H1 (cell line): ENCODE measurements around the gene PCSK4. TPM values are rescaled to one million over a fixed set of nuclear protein-coding genes. Genes with fewer than 3 reads are reported as not detected.

ENCODE experiments used
- CTCF ChIA-PET: fragments of 300-600 bp; sonication (Branson Sonifier 250); formaldehyde crosslinking; loops from one replicate; lab custom pipeline; 2021; ENCODE audit not compliant: partially characterized antibody; lab: Charles Lee
- POLR2A ChIA-PET: fragments of 300-600 bp; sonication (Branson Sonifier 250); formaldehyde crosslinking; loops from one replicate; lab custom pipeline; 2021; ENCODE audit warnings: inconsistent platforms; ENCODE audit not compliant: partially characterized antibody; lab: Charles Lee
- DNase-seq, 2 experiments: peaks; one replicate each; pipeline versions ENCODE4 v3.0.0 to v3.0.0-alpha.2; 2010 to 2022; ENCODE audit warnings: low spot score in 2 of 2, low read depth in 1 of 2, mixed read lengths in 1 of 2
- FAIRE-seq: peaks from 2 replicates; lab custom pipeline; 2011; peaks lifted over from hg19 to GRCh38; lab: Jason Lieb, UNC
- H2AFZ ChIP-seq: 2 replicates; pipeline ENCODE4 v1.8.1; 2012; ENCODE audit warnings: low read length, inconsistent platforms
- H2AK5ac ChIP-seq: 2 replicates; pipeline ENCODE4 v1.6.1; 2013; ENCODE audit warnings: low read depth, low read length
- H2BK120ac ChIP-seq: replicated peaks from 2 replicates; pipeline ENCODE3; 2013; ENCODE audit warnings: low read depth, low read length, inconsistent platforms
- H2BK12ac ChIP-seq: 2 replicates; pipeline ENCODE4 v1.6.1; 2013; ENCODE audit warnings: low read depth, low read length
- H2BK15ac ChIP-seq: 2 replicates; pipeline ENCODE4 v1.6.1; 2013; ENCODE audit warnings: low read length
- H2BK20ac ChIP-seq: 2 replicates; pipeline ENCODE4 v1.6.1; 2013; ENCODE audit warnings: low read length
- H2BK5ac ChIP-seq: 2 replicates; pipeline ENCODE4 v1.6.1; 2013; ENCODE audit warnings: low read depth, low read length
- H3K14ac ChIP-seq: 2 replicates; pipeline ENCODE4 v1.6.1; 2013; ENCODE audit warnings: inconsistent platforms; ENCODE audit not compliant: insufficient read length
- H3K18ac ChIP-seq: 2 replicates; pipeline ENCODE4 v1.6.1; 2013; ENCODE audit warnings: low read length; ENCODE audit errors: extremely low read depth
- H3K23ac ChIP-seq: 2 replicates; pipeline ENCODE4 v1.6.1; 2013; ENCODE audit warnings: inconsistent platforms; ENCODE audit not compliant: insufficient read length
- H3K23me2 ChIP-seq: 2 replicates; pipeline ENCODE4 v1.6.1; 2013; ENCODE audit warnings: low read depth, low read length
- H3K27ac ChIP-seq: 2 replicates; pipeline ENCODE4 v1.6.1; 2011; ENCODE audit warnings: low read depth, low read length, inconsistent platforms
- H3K27me3 ChIP-seq, 4 experiments: replicated peaks in 1 of 4; 1 replicate in 1 of 4; 2 replicates in 3 of 4; pipeline versions ENCODE4 v1.6.1 to v1.8.1; 2011 to 2013; ENCODE audit warnings: low read length in 3 of 4, mild to moderate bottlenecking in 3 of 4, inconsistent platforms in 2 of 4, mixed read lengths in 2 of 4, moderate library complexity in 1 of 4; ENCODE audit not compliant: control insufficient read depth in 3 of 4, insufficient read depth in 3 of 4; ENCODE audit errors: extremely low read depth in 1 of 4
- H3K36me3 ChIP-seq, 4 experiments: 2 replicates each; pipeline versions ENCODE4 v1.6.1 to v1.8.1; 2011 to 2013; ENCODE audit warnings: mild to moderate bottlenecking in 4 of 4, low read length in 3 of 4, moderate library complexity in 2 of 4, control low read depth in 1 of 4, inconsistent platforms in 1 of 4; ENCODE audit not compliant: insufficient read depth in 4 of 4, control insufficient read depth in 2 of 4
- H3K4ac ChIP-seq: replicated peaks from 2 replicates; pipeline ENCODE3; 2013; ENCODE audit warnings: low read length, low read depth, mixed read lengths, inconsistent platforms; ENCODE audit not compliant: insufficient read length
- H3K4me1 ChIP-seq, 4 experiments: replicated peaks in 1 of 4; 1 replicate in 1 of 4; 2 replicates in 3 of 4; pipeline versions ENCODE4 v1.6.1 to v1.8.1; 2011 to 2013; ENCODE audit warnings: low read length in 3 of 4, inconsistent platforms in 2 of 4, mixed read lengths in 1 of 4; ENCODE audit not compliant: insufficient read depth in 4 of 4, control insufficient read depth in 3 of 4
- H3K4me2 ChIP-seq, 2 experiments: 2 replicates each; pipeline versions ENCODE4 v1.6.1 to v1.8.1; 2011 to 2013; ENCODE audit warnings: low read depth in 2 of 2, low read length in 2 of 2, control low read depth in 1 of 2, inconsistent platforms in 1 of 2, mild to moderate bottlenecking in 1 of 2; ENCODE audit not compliant: insufficient read depth in 1 of 2
- H3K4me3 ChIP-seq, 4 experiments: fragments of 200-600, 300-600 bp in 1 of 4; sonication (generic), shearing (Covaris generic), sonication (Bioruptor Twin) in 1 of 4; 2 replicates each; pipeline versions ENCODE4 v1.5.1 to v1.8.1; 2011 to 2016; ENCODE audit warnings: low read length in 4 of 4, low read depth in 3 of 4, control low read depth in 2 of 4, inconsistent platforms in 2 of 4, mild to moderate bottlenecking in 2 of 4, mixed read lengths in 1 of 4, moderate library complexity in 1 of 4; ENCODE audit not compliant: insufficient read depth in 2 of 4; ENCODE audit errors: extremely low read depth in 1 of 4
- H3K56ac ChIP-seq: replicated peaks from 2 replicates; pipeline ENCODE3; 2013; ENCODE audit warnings: low read depth, mild to moderate bottlenecking, mixed read lengths, low read length, inconsistent platforms; ENCODE audit not compliant: insufficient read length
- H3K79me1 ChIP-seq: 2 replicates; pipeline ENCODE4 v1.6.1; 2013; ENCODE audit warnings: low read depth, low read length, control low read depth
- H3K79me2 ChIP-seq, 2 experiments: 2 replicates each; pipeline versions ENCODE4 v1.6.1 to v1.8.1; 2012 to 2013; ENCODE audit warnings: low read length in 2 of 2, mild to moderate bottlenecking in 2 of 2, inconsistent platforms in 1 of 2; ENCODE audit not compliant: insufficient read depth in 2 of 2, control insufficient read depth in 1 of 2
- H3K9ac ChIP-seq, 4 experiments: replicated peaks in 1 of 4; 1 replicate in 1 of 4; 2 replicates in 3 of 4; pipeline versions ENCODE4 v1.6.1 to v1.8.1; 2011 to 2013; ENCODE audit warnings: low read depth in 3 of 4, low read length in 3 of 4, control low read depth in 2 of 4, mild to moderate bottlenecking in 2 of 4, moderate library complexity in 2 of 4, inconsistent platforms in 1 of 4; ENCODE audit errors: extremely low read depth in 1 of 4
- H3K9me3 ChIP-seq, 2 experiments: 2 replicates each; pipeline versions ENCODE4 v1.6.1 to v1.8.1; 2012 to 2013; ENCODE audit warnings: mild to moderate bottlenecking in 2 of 2, moderate library complexity in 2 of 2, control low read depth in 1 of 2, inconsistent platforms in 1 of 2, low read depth in 1 of 2, low read length in 1 of 2, mixed read lengths in 1 of 2; ENCODE audit not compliant: insufficient read depth in 2 of 2
- H4K20me1 ChIP-seq, 2 experiments: replicated peaks in 1 of 2; 2 replicates each; pipeline versions ENCODE3 to v1.8.1; 2011 to 2013; ENCODE audit warnings: inconsistent platforms in 2 of 2, low read length in 2 of 2, mild to moderate bottlenecking in 1 of 2; ENCODE audit not compliant: insufficient read depth in 2 of 2, control insufficient read depth in 1 of 2
- H4K5ac ChIP-seq: 2 replicates; pipeline ENCODE4 v1.6.1; 2013; ENCODE audit warnings: low read length, low read depth, mixed read lengths, inconsistent platforms; ENCODE audit not compliant: insufficient read length
- H4K8ac ChIP-seq: 2 replicates; pipeline ENCODE4 v1.8.0; 2013; ENCODE audit warnings: mild to moderate bottlenecking, moderate library complexity, low read length, inconsistent platforms; ENCODE audit not compliant: insufficient read depth; ENCODE audit errors: extremely low read depth
- H4K91ac ChIP-seq: replicated peaks from 2 replicates; pipeline ENCODE3; 2013; ENCODE audit warnings: low read length, mixed read lengths, inconsistent platforms; ENCODE audit not compliant: insufficient read length
- POLR2A ChIP-seq, 2 experiments: IDR thresholded peaks; 1 replicate in 1 of 2; 2 replicates in 1 of 2; pipeline ENCODE4 v1.6.1; 2011; ENCODE audit warnings: low read depth in 2 of 2, low read length in 2 of 2, mild to moderate bottlenecking in 2 of 2; ENCODE audit errors: control extremely low read depth in 1 of 2
- RBBP5 ChIP-seq: IDR thresholded peaks from 2 replicates; pipeline ENCODE4 v1.7.1; 2012; ENCODE audit warnings: low read depth, mild to moderate bottlenecking, inconsistent platforms, low read length, moderate library complexity, borderline replicate concordance
- SIN3A ChIP-seq, 2 experiments: IDR thresholded peaks in 1 of 2; conservative IDR thresholded peaks in 1 of 2; 2 replicates each; pipeline ENCODE4 v1.6.1; 2011 to 2012; ENCODE audit warnings: low read length in 2 of 2, improper control_type of control experiment in 1 of 2, low read depth in 1 of 2, mild to moderate bottlenecking in 1 of 2
- WGBS, 2 experiments: shearing (Covaris generic) in 1 of 2; methylation state at CpG; one replicate each; pipeline versions ENCODE4 v1.1.6 to v1.1.7; 2013 to 2015; ENCODE audit warnings: low lambda C conversion rate in 2 of 2, mixed read lengths in 2 of 2, inconsistent platforms in 1 of 2, low coverage in 1 of 2, missing lambda C conversion rate in 1 of 2; ENCODE audit not compliant: insufficient replicate concordance in 2 of 2, insufficient coverage in 1 of 2, insufficient read length in 1 of 2; ENCODE audit errors: extremely low coverage in 1 of 2, missing lambda C conversion rate in 1 of 2; 5-methylcytosine and 5-hydroxymethylcytosine counted together
- polyA plus RNA-seq, 7 experiments: library from polyadenylated mRNA; depleted of rRNA in 3 of 7; stranded (reverse) in 5 of 7; unstranded in 2 of 7; fragments of >200 nt in 5 of 7; fragments of 200-250 nt in 2 of 7; gene quantifications; 1 replicate in 5 of 7; 2 replicates in 1 of 7; 4 replicates in 1 of 7; pipeline versions ENCODE4 v1.2.1 to v1.2.3, GENCODE V29; 2011 to 2013; ENCODE audit warnings: missing spikeins in 2 of 7, mixed read lengths in 2 of 7
- total RNA-seq: library from RNA; stranded (reverse); fragmentation: NEBNext Ultra II Directional; extraction: Animal tissue kit (Norgen Biotek cat#: 25700); gene quantifications from 2 replicates; pipeline ENCODE4 v1.2.1, GENCODE V29; 2021

Gene PCSK4
- total and polyA plus RNA-seq, 2 of the 8 experiments (the other 6 are each of a cell fraction or from before 2014, with no cell fraction given): 9.8 to 10.7 TPM

DNA sequence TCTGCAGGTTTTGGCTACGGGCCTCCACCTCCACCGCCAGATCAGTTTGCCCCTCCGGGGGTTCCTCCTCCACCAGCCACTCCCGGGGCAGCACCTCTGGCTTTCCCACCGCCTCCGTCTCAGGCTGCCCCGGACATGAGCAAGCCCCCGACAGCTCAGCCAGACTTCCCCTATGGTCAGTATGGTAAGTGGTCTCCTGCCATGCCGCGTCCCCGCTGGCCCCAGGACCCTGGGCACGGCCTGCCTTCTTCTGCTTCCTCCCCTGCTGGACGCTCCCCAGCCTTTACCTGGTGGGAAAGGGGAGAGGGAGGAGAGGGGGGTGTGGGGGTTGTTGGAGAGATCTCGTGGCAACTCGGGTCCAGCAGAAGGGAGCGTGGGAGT is 57.7 kb downstream of the PCSK4 start:
- POLR2A ChIA-PET: interaction anchor here (0.9 to 2.7 kb wide), 5 partner anchors 10 to 61 kb away, joined by 3 to 12 read pairs (median 5); no protein-coding TSS in a partner anchor
- H4K20me1 ChIP-seq: peaks cover 15 to 23% of the 10 kb centered on the region in 2 experiments
- no peak overlapping the region for H3K27ac ChIP-seq
- no peaks in the 10 kb centered on the region for H3K9me3 ChIP-seq
- no peak overlapping the region for H2BK12ac ChIP-seq
- no peak overlapping the region for H3K4ac ChIP-seq
- peaks cover 28 to 56% (median 49%) of the 10 kb centered on the region in 4 experiments for H3K36me3 ChIP-seq
- no peak overlapping the region for H3K9ac ChIP-seq
- no peaks in the 10 kb centered on the region; a peak in 1 of 4 replicates for H3K79me2 ChIP-seq
- no peak overlapping the region for H2BK120ac ChIP-seq
- H3K4me2 ChIP-seq: no peak overlapping the region
- no peak overlapping the region for H2AFZ ChIP-seq
- CTCF ChIA-PET: interaction anchor here (2.9 kb wide), 1 partner anchor 13 kb away, joined by 6 read pairs; no protein-coding TSS in a partner anchor
- H3K23ac ChIP-seq: no peak overlapping the region
- 0 out of 2 replicates have a peak, but pooled peaks cover 2% of the 10 kb centered on the region for H3K79me1 ChIP-seq
- H4K5ac ChIP-seq: no peak overlapping the region
- no peak overlapping the region for H4K91ac ChIP-seq
- no peaks in the 10 kb centered on the region for H3K27me3 ChIP-seq
- H2AK5ac ChIP-seq: no peak overlapping the region
- no peak overlapping the region for H2BK15ac ChIP-seq
- no peaks in the 10 kb centered on the region for H3K23me2 ChIP-seq
- 94% methylated on average over 14 of the region's 16 CpGs; no CpG with 5 or more reads in 1 of the 2 experiments for WGBS, 2 experiments
- H3K4me1 ChIP-seq: no peaks in the 10 kb centered on the region
- no peak overlapping the region for H2BK5ac ChIP-seq
- H3K56ac ChIP-seq: no peak overlapping the region
- no peak overlapping the region for H2BK20ac ChIP-seq
- DNase-seq: no peak
- TF ChIP-seq POLR2A (IDR thresholded peaks at IDR 0.05; ENCODE audit: control extremely low read depth in 1 of 2, low read depth in 2 of 2, low read length in 2 of 2) (no peak), RBBP5 (no peak), SIN3A (conservative IDR thresholded peaks at IDR 0.05 in 1 of 2, IDR thresholded peaks at IDR 0.05 in 1 of 2; ENCODE audit: low read depth in 1 of 2, low read length in 2 of 2) (no peak)
- no peak overlapping the region for H3K4me3 ChIP-seq
- peak overlapping the region; percentile 57; the same call in 1 of the 2 replicates for H4K8ac ChIP-seq
- no peak for FAIRE-seq
- H3K18ac ChIP-seq: no peak overlapping the region
- no peak overlapping the region for H3K14ac ChIP-seq
